Measurements from ENCODE around the gene ZFAND5.

- TF ChIP-seq GATA3 (IDR thresholded peaks at IDR 0.05; ENCODE audit: low read depth, low read length), result no peak
- no peak for TF ChIP-seq GATA2 (IDR thresholded peaks at IDR 0.05; ENCODE audit: low read depth, low read length)
These were observed 49.9 kb downstream of the ZFAND5 start for GRCh38 chr9:72315089-72315509.

All from SH-SY5Y (cell line).